GM18505 (cell line): ENCODE results near the gene MIR17HG.

Experiments
- ATAC-seq: cut with Tn5 transposase; IDR thresholded peaks from one replicate; pipeline ENCODE4 v1.9.1; 2021; ENCODE audit not compliant: unreplicated experiment
- POLR2A ChIP-seq: IDR thresholded peaks from 4 replicates; pipeline ENCODE4 v1.6.1; 2011; ENCODE audit warnings: borderline replicate concordance; ENCODE audit not compliant: insufficient read depth, insufficient read length; ENCODE audit errors: extremely low read depth

Gene MIR17HG

GRCh38 chr13:91400671-91401070 lies 53.2 kb downstream of the MIR17HG start:
- ATAC-seq = no peak

GRCh38 chr13:91401920-91402319 lies 54.4 kb downstream of the MIR17HG start:
- ATAC-seq = no peak
- no peak for TF ChIP-seq POLR2A

More at GRCh38 chr13:91400671-91401070, 53.2 kb downstream of the MIR17HG start:
- TF ChIP-seq POLR2A = no peak
